ENCODE measurements around the gene NDEL1. TPM values are rescaled to one million over a fixed set of nuclear protein-coding genes. Genes with fewer than 3 reads are reported as not detected.

Gene NDEL1
- total RNA-seq, 1 experiment from 2014 or later, result 95.3 TPM

DNA sequence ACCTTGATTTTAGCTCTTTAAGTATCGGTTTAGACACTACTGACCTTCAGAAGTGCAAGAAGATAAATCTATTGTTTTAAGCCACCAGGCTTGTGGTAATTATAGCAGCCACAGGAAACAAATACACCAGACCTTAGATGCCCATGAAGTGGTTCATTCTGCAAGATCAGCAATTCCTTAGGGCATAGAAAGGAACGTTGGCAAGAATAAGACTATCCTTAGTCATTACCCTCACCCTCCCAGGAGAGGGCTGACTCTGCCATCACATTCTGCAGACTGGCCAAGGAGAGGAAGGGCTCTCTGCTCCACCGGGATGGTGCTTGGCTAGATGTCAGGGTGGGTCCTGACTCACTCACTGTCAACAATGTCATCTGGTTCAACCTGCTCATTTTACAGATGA lies 14.1 kb upstream of the NDEL1 start:
- BruUV-seq (replicated peaks), result no TSS peak
- peak; percentile 65 for DNase-seq (ENCODE audit: unreplicated experiment)
- Mint-ChIP-seq H3K27me3 (ENCODE audit: insufficient read depth, unreplicated experiment) (peaks cover 14% of the 10 kb centered on the region), H3K36me3 (ENCODE audit: insufficient read depth, unreplicated experiment) (no peaks in the 10 kb centered on the region), H3K27ac (ENCODE audit: low read depth, unreplicated experiment) (no peak overlapping the region), H3K9me3 (ENCODE audit: unreplicated experiment) (no peaks in the 10 kb centered on the region), H3K4me3 (ENCODE audit: unreplicated experiment) (no peak overlapping the region), H3K4me1 (ENCODE audit: insufficient read depth, unreplicated experiment) (no peaks in the 10 kb centered on the region)
- ChIA-PET CTCF (interaction anchor here (1.4 to 3.2 kb wide), 2 partner anchors 12 to 15 kb away, joined by 7 to 28 read pairs; no protein-coding TSS in a partner anchor), POLR2A (interaction anchor here (0.9 to 3.0 kb wide), 4 partner anchors 10 to 15 kb away, joined by 3 to 31 read pairs (median 9); partner anchors contain the start of gene NDEL1)
- intact Hi-C loops (cut with micrococcal nuclease), result no loop called here
- no peak for TF ChIP-seq CTCF (IDR thresholded peaks at IDR 0.05; ENCODE audit: unreplicated experiment)

DNA sequence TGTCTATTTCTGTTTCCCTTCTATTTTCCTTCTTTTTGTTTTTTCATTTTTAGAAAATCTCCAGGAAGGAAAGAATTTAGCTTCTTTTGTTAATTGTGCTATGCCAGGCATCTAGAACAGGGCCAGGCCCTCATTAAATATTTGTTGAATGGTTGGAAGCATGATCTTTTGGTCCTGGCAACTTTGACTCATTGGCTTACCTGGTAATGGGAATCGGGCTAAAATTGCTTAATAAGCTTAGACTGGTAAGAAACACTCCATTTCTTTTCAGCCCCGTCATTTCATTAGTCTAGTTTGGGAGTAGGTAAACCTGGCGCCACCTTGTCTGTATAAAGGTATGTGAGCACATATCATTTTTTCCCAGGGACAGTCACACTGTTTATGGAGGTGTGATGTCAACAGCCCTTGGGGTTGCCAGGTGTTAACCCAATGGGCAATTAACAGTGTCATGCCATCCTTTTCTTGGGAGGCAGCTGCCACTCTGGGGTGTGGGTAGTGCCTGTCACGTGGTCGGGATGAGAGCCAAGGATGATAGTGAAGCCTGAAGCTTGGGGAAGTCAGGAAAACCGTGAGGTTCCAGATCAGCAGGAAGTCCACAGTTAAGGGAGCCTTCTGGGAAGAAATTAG lies 9.5 kb upstream of the NDEL1 start:
- no peak for DNase-seq (ENCODE audit: unreplicated experiment)
- CTCF ChIA-PET, result interaction anchor here (0.6 to 1.0 kb wide), 2 partner anchors 40 to 44 kb away, joined by 3 to 4 read pairs; no protein-coding TSS in a partner anchor
- Mint-ChIP-seq H3K4me3 (ENCODE audit: unreplicated experiment) (no peak overlapping the region), H3K9me3 (ENCODE audit: unreplicated experiment) (no peaks in the 10 kb centered on the region), H3K4me1 (ENCODE audit: insufficient read depth, unreplicated experiment) (peaks cover 3% of the 10 kb centered on the region), H3K36me3 (ENCODE audit: insufficient read depth, unreplicated experiment) (no peaks in the 10 kb centered on the region), H3K27ac (ENCODE audit: low read depth, unreplicated experiment) (no peak overlapping the region), H3K27me3 (ENCODE audit: insufficient read depth, unreplicated experiment) (no peaks in the 10 kb centered on the region)
- no TSS peak for BruUV-seq (replicated peaks)
- POLR2A ChIA-PET, result interaction anchor here (0.6 to 1.9 kb wide), 3 partner anchors 9 to 30 kb away, joined by 3 to 10 read pairs (median 4); partner anchors contain the start of gene NDEL1
- TF ChIP-seq CTCF (IDR thresholded peaks at IDR 0.05; ENCODE audit: unreplicated experiment), result no peak
- intact Hi-C loops (cut with micrococcal nuclease), result no loop called here

GRCh38 chr17:8426802-8427201 lies 8.9 kb upstream of the NDEL1 start:
- CTCF ChIA-PET, result interaction anchor here (0.6 to 1.9 kb wide), 3 partner anchors 17 to 45 kb away, joined by 3 to 9 read pairs (median 4); no protein-coding TSS in a partner anchor
- DNase-seq (ENCODE audit: unreplicated experiment), result no peak
- intact Hi-C loops (cut with micrococcal nuclease), result no loop called here
- POLR2A ChIA-PET, result interaction anchor here (1.9 kb wide), 2 partner anchors 9 to 10 kb away, joined by 5 to 10 read pairs; partner anchors contain the start of gene NDEL1
- Mint-ChIP-seq H3K27ac (ENCODE audit: low read depth, unreplicated experiment) (no peak overlapping the region), H3K4me3 (ENCODE audit: unreplicated experiment) (no peak overlapping the region), H3K27me3 (ENCODE audit: insufficient read depth, unreplicated experiment) (no peaks in the 10 kb centered on the region), H3K4me1 (ENCODE audit: insufficient read depth, unreplicated experiment) (peaks cover 6% of the 10 kb centered on the region), H3K36me3 (ENCODE audit: insufficient read depth, unreplicated experiment) (no peaks in the 10 kb centered on the region), H3K9me3 (ENCODE audit: unreplicated experiment) (no peaks in the 10 kb centered on the region)
- no peak for TF ChIP-seq CTCF (IDR thresholded peaks at IDR 0.05; ENCODE audit: unreplicated experiment)
- no TSS peak for BruUV-seq (replicated peaks)

DNA sequence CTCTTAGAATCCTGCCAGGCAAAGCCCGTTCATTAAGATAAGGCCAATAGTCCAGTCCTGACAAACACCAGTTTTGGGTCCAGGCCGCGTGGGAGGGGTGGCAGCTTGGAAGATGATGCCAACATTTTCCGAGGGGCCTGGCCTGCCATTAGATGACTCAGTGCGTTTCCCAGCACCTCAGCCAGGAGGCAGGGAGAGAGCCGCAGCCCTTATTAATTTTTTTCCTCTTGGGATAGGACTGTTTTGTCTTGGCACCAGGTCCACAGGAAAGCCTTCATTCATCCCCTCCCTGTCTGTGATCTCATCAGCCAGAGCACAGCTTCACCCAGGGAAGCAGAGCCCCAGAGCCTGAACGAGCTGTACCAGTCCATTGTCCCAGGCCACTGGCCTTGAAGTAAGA lies 4.7 kb upstream of the NDEL1 start:
- no peak for TF ChIP-seq CTCF (IDR thresholded peaks at IDR 0.05; ENCODE audit: unreplicated experiment)
- BruUV-seq (replicated peaks), result no TSS peak
- DNase-seq (ENCODE audit: unreplicated experiment), result peak; percentile 84
- POLR2A ChIA-PET, result interaction anchor here (0.9 to 1.2 kb wide), 3 partner anchors 9 to 19 kb away, joined by 3 read pairs; no protein-coding TSS in a partner anchor
- intact Hi-C loops (cut with micrococcal nuclease), result no loop called here
- Mint-ChIP-seq H3K9me3 (ENCODE audit: unreplicated experiment) (no peaks in the 10 kb centered on the region), H3K36me3 (ENCODE audit: insufficient read depth, unreplicated experiment) (no peaks in the 10 kb centered on the region), H3K27me3 (ENCODE audit: insufficient read depth, unreplicated experiment) (no peaks in the 10 kb centered on the region), H3K4me1 (ENCODE audit: insufficient read depth, unreplicated experiment) (peaks cover 12% of the 10 kb centered on the region), H3K27ac (ENCODE audit: low read depth, unreplicated experiment) (peak overlapping the region; percentile 46), H3K4me3 (ENCODE audit: unreplicated experiment) (no peak overlapping the region)
- CTCF ChIA-PET, result interaction anchor here (1.2 kb wide), 1 partner anchor 11 kb away, joined by 5 read pairs; no protein-coding TSS in a partner anchor
